Measurements from ENCODE around the gene ARHGAP8. TPM values are rescaled to one million over a fixed set of nuclear protein-coding genes. Genes with fewer than 3 reads are reported as not detected.

The ARHGAP8 gene
- polyA plus RNA-seq, 3 donors, result 0.03 TPM; not detected in 2

DNA sequence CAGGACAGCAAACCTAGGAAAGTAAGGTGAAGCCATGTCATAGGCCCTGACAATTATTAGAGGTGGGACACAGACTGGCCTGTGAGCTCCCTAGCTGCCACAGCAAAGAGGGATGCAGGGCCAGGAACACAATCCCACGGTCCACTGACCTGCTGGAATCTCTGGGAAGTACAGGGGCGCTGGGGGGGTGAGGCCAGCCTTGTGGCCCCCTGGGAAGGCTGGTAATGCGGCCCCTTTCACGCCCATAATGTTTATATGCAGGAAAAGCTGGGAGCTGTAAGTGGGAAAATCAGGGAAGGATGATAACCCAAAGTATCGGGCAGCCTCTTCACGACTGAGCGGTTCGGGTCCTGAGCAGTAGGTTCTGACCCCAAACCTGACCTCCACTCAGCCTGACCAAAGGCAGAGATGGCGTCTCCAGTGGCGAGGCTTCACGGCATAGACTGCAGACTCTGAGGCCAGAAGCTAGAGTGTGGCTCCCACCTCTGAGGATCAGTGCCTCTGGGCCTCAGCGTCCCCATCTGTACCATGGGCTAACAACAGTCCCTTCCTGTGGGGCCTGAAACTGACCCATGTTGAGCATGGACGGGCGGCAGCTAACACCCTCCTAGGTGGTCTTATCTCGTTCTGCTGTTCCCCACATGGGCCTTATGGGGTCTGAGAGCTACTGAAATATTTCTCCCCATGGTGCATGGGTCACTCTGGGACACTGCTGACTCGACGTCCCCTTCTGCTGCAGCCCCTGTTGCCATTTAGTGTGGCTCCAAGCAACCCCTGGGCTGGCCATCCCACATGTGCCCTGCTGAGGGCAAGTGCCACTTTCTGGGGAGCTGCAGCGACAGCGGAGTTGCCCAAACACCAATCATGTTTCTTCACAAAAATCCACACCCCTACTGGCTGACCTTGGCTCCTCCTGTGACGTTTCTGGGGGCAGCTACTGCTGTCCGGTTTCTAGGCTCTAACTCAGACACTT lies 155.7 kb downstream of the ARHGAP8 start:
- Histone ChIP-seq H3K79me2 (ENCODE audit: insufficient read depth, low read length) (no peaks in the 10 kb centered on the region), H3K27me3 (ENCODE audit: control insufficient read depth in 2 of 2, insufficient read depth in 2 of 2, low read length in 2 of 2) (no peaks in the 10 kb centered on the region), H3K9me3 (replicated peaks in 1 of 2; ENCODE audit: control insufficient read depth in 1 of 2, insufficient read depth in 1 of 2, low read length in 2 of 2) (peaks cover 0 to 16% of the 10 kb centered on the region in 2 donors), H3K36me3 (replicated peaks in 1 of 2; ENCODE audit: control insufficient read depth in 1 of 2, insufficient read depth in 2 of 2, low read length in 2 of 2) (no peaks in the 10 kb centered on the region), H3K9ac (ENCODE audit: insufficient read depth, low read length, poor library complexity, severe bottlenecking) (no peak overlapping the region), H4K20me1 (ENCODE audit: insufficient read depth, low read length) (no peaks in the 10 kb centered on the region), H3K4me1 (ENCODE audit: control insufficient read depth in 1 of 2, insufficient read depth in 2 of 2, low read length in 2 of 2) (no peaks in the 10 kb centered on the region), H3K4me3 (replicated peaks in 1 of 3; ENCODE audit: low read depth in 2 of 3, low read length in 3 of 3) (no peak overlapping the region), H3K27ac (ENCODE audit: low read depth in 1 of 2, low read length in 2 of 2) (no peak overlapping the region), H2AFZ (ENCODE audit: insufficient read depth, low read depth, low read length, poor library complexity, severe bottlenecking) (no peak overlapping the region), H3K4me2 (replicated peaks; ENCODE audit: extremely low read depth, low read length, poor library complexity, severe bottlenecking) (no peak overlapping the region)
- Mint-ChIP-seq H3K4me1 (no peaks in the 10 kb centered on the region), H3K27ac (no peak overlapping the region), H3K9me3 (peaks cover 5 to 31% (median 13%) of the 10 kb centered on the region in 7 donors), H3K4me3 (no peak overlapping the region), H3K36me3 (no peaks in the 10 kb centered on the region), H3K27me3 (ENCODE audit: low read depth in 3 of 3) (peaks cover 0 to 9% (median 7%) of the 10 kb centered on the region in 3 donors)
- no peak for TF ChIP-seq CTCF (IDR thresholded peaks at IDR 0.05)
- DNase-seq, result no peak
- 94% methylated on average over 19 of the region's 21 CpGs for WGBS (ENCODE audit: insufficient coverage)
- intact Hi-C loops (cut with micrococcal nuclease), result no loop called here

GRCh38 chr22:44909241-44909640 lies 156.9 kb downstream of the ARHGAP8 start:
- H3K4me3 ChIP-seq (replicated peaks in 1 of 3; ENCODE audit: low read depth in 2 of 3, low read length in 3 of 3), result no peak overlapping the region
- no peak overlapping the region for H3K4me2 ChIP-seq (replicated peaks; ENCODE audit: extremely low read depth, low read length, poor library complexity, severe bottlenecking)
- WGBS (ENCODE audit: insufficient coverage), result 94% methylated on average over 6 of the region's 6 CpGs
- H3K4me3 Mint-ChIP-seq, result no peak overlapping the region
- no peaks in the 10 kb centered on the region for H3K36me3 ChIP-seq (replicated peaks in 1 of 2; ENCODE audit: control insufficient read depth in 1 of 2, insufficient read depth in 2 of 2, low read length in 2 of 2)
- no peaks in the 10 kb centered on the region for H4K20me1 ChIP-seq (ENCODE audit: insufficient read depth, low read length)
- DNase-seq, result no peak
- no peak overlapping the region for H3K27ac Mint-ChIP-seq
- no peak overlapping the region for H3K27ac ChIP-seq (ENCODE audit: low read depth in 1 of 2, low read length in 2 of 2)
- H3K27me3 ChIP-seq (ENCODE audit: control insufficient read depth in 2 of 2, insufficient read depth in 2 of 2, low read length in 2 of 2), result no peaks in the 10 kb centered on the region
- no peak overlapping the region for H3K9ac ChIP-seq (ENCODE audit: insufficient read depth, low read length, poor library complexity, severe bottlenecking)
- peaks cover 5 to 31% (median 13%) of the 10 kb centered on the region in 7 donors for H3K9me3 Mint-ChIP-seq
- H3K4me1 ChIP-seq (ENCODE audit: control insufficient read depth in 1 of 2, insufficient read depth in 2 of 2, low read length in 2 of 2), result no peaks in the 10 kb centered on the region
- H3K27me3 Mint-ChIP-seq (ENCODE audit: low read depth in 3 of 3), result peaks cover 0 to 10% (median 4%) of the 10 kb centered on the region in 3 donors
- H3K9me3 ChIP-seq (replicated peaks in 1 of 2; ENCODE audit: control insufficient read depth in 1 of 2, insufficient read depth in 1 of 2, low read length in 2 of 2), result peaks cover 0 to 16% of the 10 kb centered on the region in 2 donors
- no peaks in the 10 kb centered on the region for H3K36me3 Mint-ChIP-seq
- no peak overlapping the region for H2AFZ ChIP-seq (ENCODE audit: insufficient read depth, low read depth, low read length, poor library complexity, severe bottlenecking)
- H3K79me2 ChIP-seq (ENCODE audit: insufficient read depth, low read length), result no peaks in the 10 kb centered on the region
- intact Hi-C loops (cut with micrococcal nuclease), result no loop called here
- TF ChIP-seq CTCF (IDR thresholded peaks at IDR 0.05), result no peak
- H3K4me1 Mint-ChIP-seq, result no peaks in the 10 kb centered on the region

Other genes starting within 250 kb of the ARHGAP8 start
- gene PRR5, start 50.4 kb upstream of the ARHGAP8 start, polyA plus RNA-seq, result 1 to 10 TPM in 2 of 3 donors, under 1 TPM in 1; 0.66 to 1.5 (median 1.2) TPM

All from CD14-positive monocyte (primary cell).